GM20000 (cell line): ENCODE results near the gene VWA3A.

ENCODE experiments used
- DNase-seq: peaks from one replicate; pipeline ENCODE4 v3.0.0; 2012; ENCODE audit warnings: low spot score
- CTCF ChIP-seq: IDR thresholded peaks from 2 replicates; pipeline ENCODE4 v1.5.1; 2012; ENCODE audit warnings: mild to moderate bottlenecking, control low read depth; ENCODE audit errors: extremely low read depth, missing control alignments

VWA3A gene

GRCh38 chr16:22177968-22178930, 85.9 kb downstream of the VWA3A start:
- no peak for TF ChIP-seq CTCF
- no peak for DNase-seq

- no peak for TF ChIP-seq CTCF
- no peak for DNase-seq
Observed at GRCh38 chr16:22181426-22181825, 89.1 kb downstream of the VWA3A start.

GRCh38 chr16:22181843-22182242, 89.5 kb downstream of the VWA3A start:
- DNase-seq = no peak
- TF ChIP-seq CTCF = no peak

GRCh38 chr16:22183335-22183734, 91.0 kb downstream of the VWA3A start:
- no peak for DNase-seq
- TF ChIP-seq CTCF = no peak

- peak; percentile 14 for TF ChIP-seq CTCF
- no peak for DNase-seq
Observed at GRCh38 chr16:22183901-22184614, 91.7 kb downstream of the VWA3A start.

- no peak for TF ChIP-seq CTCF
- DNase-seq = no peak
Observed at GRCh38 chr16:22184615-22184968, 92.3 kb downstream of the VWA3A start.

GRCh38 chr16:22186517-22186916, 94.2 kb downstream of the VWA3A start:
- DNase-seq = no peak

More at GRCh38 chr16:22186517-22186916, 94.2 kb downstream of the VWA3A start:
- no peak for TF ChIP-seq CTCF
